OCI-LY7 (cell line): ENCODE data around the gene IQGAP2. TPM values are rescaled to one million over a fixed set of nuclear protein-coding genes. Genes with fewer than 3 reads are reported as not detected.

Experiments
- BruUV-seq: library from RNA; stranded (reverse); fragments of 400-500 nt; replicated peaks from 2 replicates; lab custom pipeline; 2021; lab: Mats Ljungman, UMichigan
- CTCF ChIA-PET: fragments of 300-600 bp; sonication (Branson Sonifier 250); formaldehyde crosslinking; loops from one replicate; lab custom pipeline; 2022; ENCODE audit warnings: antibody characterized with exemption; ENCODE audit not compliant: unreplicated experiment; lab: Charles Lee
- POLR2A ChIA-PET: fragments of 300-600 bp; sonication (Branson Sonifier 250); formaldehyde crosslinking; loops from one replicate; lab custom pipeline; 2022; ENCODE audit warnings: antibody characterized with exemption; lab: Charles Lee
- DNase-seq: peaks from one replicate; pipeline ENCODE4 v3.0.0-alpha.2; 2015; ENCODE audit warnings: low spot score
- H2AFZ ChIP-seq: fragments of 200-600 bp; sonication (generic), shearing (Covaris generic); 2 replicates; pipeline ENCODE4 v1.6.1; 2014; ENCODE audit warnings: mild to moderate bottlenecking, antibody characterized with exemption, low read length, moderate library complexity
- H3K27ac ChIP-seq: fragments of 200-600 bp; sonication (generic); 2 replicates; pipeline ENCODE4 v1.5.1; 2014; ENCODE audit warnings: mixed run types, low read depth, mild to moderate bottlenecking, moderate library complexity, low read length, inconsistent platforms; ENCODE audit not compliant: poor library complexity, severe bottlenecking
- H3K36me3 ChIP-seq: fragments of 200-600 bp; sonication (generic); 2 replicates; pipeline ENCODE4 v1.6.1; 2014; ENCODE audit warnings: mild to moderate bottlenecking, antibody characterized with exemption, low read length, moderate library complexity, mixed read lengths; ENCODE audit not compliant: insufficient read depth
- H3K4me1 ChIP-seq: fragments of 200-600 bp; sonication (generic); 2 replicates; pipeline ENCODE4 v1.5.1; 2014; ENCODE audit warnings: mild to moderate bottlenecking, low read length; ENCODE audit not compliant: insufficient read depth, poor library complexity, severe bottlenecking
- H3K4me2 ChIP-seq: fragments of 200-600 bp; sonication (generic); 2 replicates; pipeline ENCODE4 v1.6.1; 2014; ENCODE audit warnings: mild to moderate bottlenecking, low read length
- H3K4me3 ChIP-seq: fragments of 200-600 bp; sonication (generic); 2 replicates; pipeline ENCODE4 v1.5.1; 2014; ENCODE audit warnings: mild to moderate bottlenecking, low read depth, low read length; ENCODE audit not compliant: poor library complexity, severe bottlenecking
- H3K79me2 ChIP-seq: fragments of 200-600 bp; sonication (generic); 2 replicates; pipeline ENCODE4 v1.6.1; 2016; ENCODE audit warnings: low read depth, mild to moderate bottlenecking, low read length, moderate library complexity, mixed read lengths; ENCODE audit not compliant: insufficient read depth
- H3K9me2 ChIP-seq: fragments of 200-600 bp; sonication (generic); 2 replicates; pipeline ENCODE4 v1.6.1; 2016; ENCODE audit warnings: mild to moderate bottlenecking, low read length, mixed read lengths; ENCODE audit not compliant: insufficient read depth
- H3K9me3 ChIP-seq: fragments of 200-600 bp; sonication (generic); 2 replicates; pipeline ENCODE4 v1.6.1; 2014; ENCODE audit warnings: mild to moderate bottlenecking, mixed run types, low read length, mixed read lengths
- H4K20me1 ChIP-seq: fragments of 200-600 bp; sonication (generic); 2 replicates; pipeline ENCODE4 v1.6.1; 2014; ENCODE audit warnings: mild to moderate bottlenecking, antibody characterized with exemption, low read length, moderate library complexity, mixed read lengths; ENCODE audit not compliant: insufficient read depth
- CTCF ChIP-seq: fragments of 200-600 bp; sonication (generic); conservative IDR thresholded peaks from 2 replicates; pipeline ENCODE4 v1.5.1; 2014; ENCODE audit warnings: mild to moderate bottlenecking, antibody characterized with exemption, low read length, moderate library complexity, mixed read lengths
- EZH2phosphoT487 ChIP-seq: fragments of 200-600 bp; sonication (generic); IDR thresholded peaks from 2 replicates; pipeline ENCODE4 v1.6.1; 2018; ENCODE audit warnings: low read depth, borderline replicate concordance, mild to moderate bottlenecking, mixed run types, antibody characterized with exemption, low read length, moderate library complexity, mixed read lengths
- intact Hi-C: fragments of 100-400 bp; cut with micrococcal nuclease; formaldehyde crosslinking; loops from one replicate; pipeline ENCODE4 v1.10.0; 2022; ENCODE audit not compliant: unreplicated experiment
- total RNA-seq, 2 experiments: library from RNA; depleted of rRNA in 1 of 2; stranded (reverse); fragments of >200 nt in 1 of 2; shearing (Covaris generic) in 1 of 2; gene quantifications; 2 replicates each; pipeline ENCODE4 v1.2.3, GENCODE V29; 2014 to 2022

IQGAP2 gene
- total RNA-seq, 2 experiments from 2014 or later, result 30.0 to 50.2 TPM

GRCh38 chr5:76414788-76415187, 11.7 kb downstream of the IQGAP2 start:
- no peak for DNase-seq
- H3K4me2 ChIP-seq, result no peak overlapping the region
- H4K20me1 ChIP-seq, result 0 out of 2 replicates have a peak, but pooled peaks cover 6% of the 10 kb centered on the region
- H3K36me3 ChIP-seq, result peaks cover 30% of the 10 kb centered on the region
- H3K9me3 ChIP-seq, result no peaks in the 10 kb centered on the region
- H3K79me2 ChIP-seq, result peaks cover 40% of the 10 kb centered on the region
- CTCF ChIA-PET, result no interaction called here
- no peak overlapping the region for H2AFZ ChIP-seq
- H3K4me1 ChIP-seq, result peaks cover 5% of the 10 kb centered on the region
- TF ChIP-seq CTCF (no peak), EZH2phosphoT487 (no peak)
- H3K9me2 ChIP-seq, result no peaks in the 10 kb centered on the region
- no TSS peak for BruUV-seq
- POLR2A ChIA-PET, result interaction anchor here (0.6 to 3.1 kb wide), 4 partner anchors 9 to 378 kb away, joined by 3 to 16 read pairs (median 4); no protein-coding TSS in a partner anchor
- intact Hi-C loops, result no loop called here
- H3K27ac ChIP-seq, result no peak overlapping the region
- H3K4me3 ChIP-seq, result no peak overlapping the region

- CTCF ChIA-PET, result no interaction called here
- POLR2A ChIA-PET, result interaction anchor here (0.6 to 3.1 kb wide), 5 partner anchors 8 to 235 kb away, joined by 3 to 16 read pairs (median 5); no protein-coding TSS in a partner anchor
- TF ChIP-seq EZH2phosphoT487 (no peak), CTCF (no peak)
- H4K20me1 ChIP-seq, result 0 out of 2 replicates have a peak, but pooled peaks cover 6% of the 10 kb centered on the region
- no peak overlapping the region for H2AFZ ChIP-seq
- intact Hi-C loops, result no loop called here
- no peaks in the 10 kb centered on the region for H3K9me2 ChIP-seq
- peaks cover 34% of the 10 kb centered on the region for H3K36me3 ChIP-seq
- H3K27ac ChIP-seq, result no peak overlapping the region
- H3K4me1 ChIP-seq, result peaks cover 5% of the 10 kb centered on the region
- no peaks in the 10 kb centered on the region for H3K9me3 ChIP-seq
- no peak for DNase-seq
- H3K4me2 ChIP-seq, result no peak overlapping the region
- TSS peak; percentile 50 for BruUV-seq
- H3K79me2 ChIP-seq, result peaks cover 36% of the 10 kb centered on the region; the same call in 1 of the 2 replicates
- no peak overlapping the region for H3K4me3 ChIP-seq
Observed at GRCh38 chr5:76415855-76416254, 12.8 kb downstream of the IQGAP2 start.

GRCh38 chr5:76419597-76420298, 16.7 kb downstream of the IQGAP2 start:
- peaks cover 15% of the 10 kb centered on the region; the same call in 1 of the 2 replicates for H3K79me2 ChIP-seq
- POLR2A ChIA-PET, result interaction anchor here (0.9 to 1.4 kb wide), 3 partner anchors 11 to 30 kb away, joined by 3 to 5 read pairs (median 5); no protein-coding TSS in a partner anchor
- H3K9me2 ChIP-seq, result no peaks in the 10 kb centered on the region
- H4K20me1 ChIP-seq, result 0 out of 2 replicates have a peak, but pooled peaks cover 3% of the 10 kb centered on the region
- TF ChIP-seq CTCF (no peak), EZH2phosphoT487 (no peak)
- no peak overlapping the region for H3K4me2 ChIP-seq
- no peak overlapping the region for H3K27ac ChIP-seq
- CTCF ChIA-PET, result no interaction called here
- no peaks in the 10 kb centered on the region for H3K9me3 ChIP-seq
- intact Hi-C loops, result no loop called here
- no peak overlapping the region for H2AFZ ChIP-seq
- DNase-seq, result no peak
- H3K36me3 ChIP-seq, result peaks cover 16% of the 10 kb centered on the region
- no peaks in the 10 kb centered on the region for H3K4me1 ChIP-seq
- no peak overlapping the region for H3K4me3 ChIP-seq
- BruUV-seq, result no TSS peak
